Umbilical cord (tissue), 2 donors: ENCODE data around the gene KCNMA1. TPM values are rescaled to one million over a fixed set of nuclear protein-coding genes. Genes with fewer than 3 reads are reported as not detected.

ENCODE experiments used
- DNase-seq: peaks from one replicate; pipeline ENCODE4 v3.0.0-alpha.2; 2015; ENCODE audit warnings: low spot score
- total RNA-seq: library from RNA; depleted of rRNA; stranded (reverse); fragments of >200 nt; gene quantifications from one replicate; pipeline ENCODE4 v1.2.3, GENCODE V29; 2014; ENCODE audit warnings: low replicate concordance; ENCODE audit not compliant: insufficient read depth

KCNMA1 gene
- total RNA-seq, 1 donor from 2014 or later: 79.2 TPM

DNA sequence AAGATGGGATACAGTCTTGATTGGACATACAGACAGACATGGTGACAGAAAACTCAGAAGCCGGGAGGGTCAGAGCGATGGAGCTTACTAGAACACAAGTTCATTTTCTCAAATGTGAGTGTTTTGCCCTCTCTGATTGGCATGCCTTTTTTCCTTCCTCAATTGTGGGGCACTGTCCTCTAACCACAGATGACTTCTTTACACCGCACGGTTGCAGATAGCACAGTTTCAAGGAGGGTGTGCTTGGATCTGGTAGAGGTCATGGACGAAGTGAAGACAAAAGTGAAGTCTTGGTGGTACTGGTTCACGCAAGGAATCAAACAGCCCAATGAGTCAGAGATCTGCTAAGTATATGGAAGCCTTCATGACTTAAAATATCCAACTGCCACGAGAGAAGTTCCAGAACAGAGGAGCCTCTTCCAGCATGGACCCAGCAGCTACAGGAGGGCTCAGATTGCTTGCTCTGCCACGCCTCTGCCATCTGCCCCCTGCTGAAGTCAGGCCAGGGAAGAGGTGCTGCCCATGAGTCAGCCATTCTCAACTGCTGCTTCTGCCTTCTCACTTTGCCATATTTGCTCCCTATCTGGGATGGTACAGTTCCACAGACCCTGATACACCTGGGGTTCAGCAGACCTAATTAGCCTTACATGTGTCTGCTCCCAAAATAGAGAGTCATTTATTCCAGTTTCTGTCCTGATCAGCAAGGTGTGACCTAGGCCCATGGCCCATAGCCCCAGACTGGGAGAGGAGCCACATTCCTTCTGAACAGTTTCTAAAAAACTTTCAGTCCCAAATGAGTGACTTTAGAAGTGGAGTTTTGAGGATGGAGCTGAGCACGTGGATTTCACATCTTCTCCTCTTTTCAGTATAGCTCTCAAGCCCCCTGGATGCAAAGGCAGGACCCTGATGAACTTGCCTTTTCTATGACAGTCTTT, 413.8 kb downstream of the KCNMA1 start:
- DNase-seq: peak; percentile 75

DNA sequence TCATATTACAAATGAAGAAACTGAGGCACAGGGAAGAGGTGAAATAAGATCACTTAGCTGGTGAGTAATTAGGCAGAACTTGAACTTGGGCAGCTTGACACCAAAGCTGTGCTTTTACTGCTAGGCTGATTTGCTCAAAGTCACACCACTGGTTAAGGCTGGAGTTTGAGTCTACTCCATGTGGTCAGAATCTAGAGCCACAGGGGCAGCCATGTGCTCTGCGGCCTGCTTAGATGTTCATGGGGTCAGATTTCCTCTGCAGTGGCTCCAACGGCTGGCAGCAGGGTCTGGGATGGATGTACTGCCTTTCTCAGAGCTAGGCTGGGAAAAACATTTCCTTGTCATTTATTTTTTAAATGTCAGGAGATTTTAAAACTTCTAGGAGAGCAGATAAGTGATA, 417.5 kb downstream of the KCNMA1 start:
- no peak for DNase-seq

- no peak for DNase-seq
Measured at GRCh38 chr10:77219046-77219445, 418.6 kb downstream of the KCNMA1 start.

- no peak for DNase-seq
Measured at GRCh38 chr10:77214799-77215198, 422.8 kb downstream of the KCNMA1 start.

GRCh38 chr10:77212632-77213031, 425.0 kb downstream of the KCNMA1 start:
- DNase-seq: no peak

DNA sequence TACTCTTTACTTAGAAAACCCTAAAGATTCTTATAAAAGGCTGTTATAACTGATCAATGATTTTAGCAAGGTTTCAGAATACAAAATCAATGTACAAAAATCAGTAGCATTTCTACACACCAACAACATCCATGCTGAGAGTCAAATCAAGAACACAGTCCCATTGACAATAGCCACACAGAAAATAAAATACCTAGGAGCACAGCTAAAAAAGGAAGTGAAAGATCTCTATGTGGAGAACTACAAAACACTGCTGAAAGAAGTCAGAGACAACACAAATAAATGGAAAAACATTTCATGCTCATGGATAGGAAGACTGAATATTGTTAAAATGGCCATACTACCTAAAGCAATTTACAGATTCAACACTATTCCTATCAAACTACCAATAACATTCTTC, 427.0 kb downstream of the KCNMA1 start:
- no peak for DNase-seq

- peak; percentile 63 for DNase-seq
Measured at GRCh38 chr10:77208684-77209256, 428.8 kb downstream of the KCNMA1 start.

- peak; percentile 79 for DNase-seq
Measured at GRCh38 chr10:77207828-77208185, 429.8 kb downstream of the KCNMA1 start.

- DNase-seq: no peak
Measured at GRCh38 chr10:77207182-77207827, 430.3 kb downstream of the KCNMA1 start.

DNA sequence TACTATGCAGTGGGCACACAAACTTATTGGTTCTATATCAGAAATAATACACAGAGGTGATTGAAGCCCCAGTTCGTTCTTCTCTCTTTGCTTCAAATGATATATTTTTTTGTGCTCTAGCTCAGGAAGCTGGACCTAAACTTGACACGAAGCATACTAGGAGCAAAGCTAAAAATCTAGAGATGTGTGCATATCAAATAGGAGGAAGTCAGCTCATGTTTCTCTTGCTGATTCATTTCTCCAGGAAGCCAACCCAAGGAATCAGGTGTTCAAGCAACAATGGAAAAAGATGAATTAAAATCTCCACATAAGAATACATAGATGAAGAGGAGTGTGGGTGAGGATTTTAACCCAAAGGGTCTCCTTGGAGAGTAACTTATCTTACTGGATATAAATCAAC, 432.5 kb downstream of the KCNMA1 start:
- no peak for DNase-seq

DNA sequence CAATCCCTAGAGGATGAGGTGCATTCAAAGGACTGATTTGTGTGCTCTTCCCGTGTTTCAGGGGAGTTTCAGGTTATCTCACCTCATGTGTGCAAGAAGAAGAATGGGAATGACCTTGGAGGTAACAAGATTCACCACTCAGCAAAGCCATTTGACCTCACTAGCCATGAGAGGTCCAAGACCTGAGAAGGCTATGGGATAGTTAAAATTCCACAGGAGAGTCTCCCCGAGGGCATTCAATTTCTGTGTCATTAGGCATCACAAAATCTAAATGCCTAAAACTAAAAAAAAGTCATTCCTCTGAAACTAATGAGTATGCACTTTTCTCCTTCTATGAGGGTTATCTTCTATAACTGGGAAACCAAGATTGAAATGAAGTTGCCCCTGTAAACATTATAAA, 433.4 kb downstream of the KCNMA1 start:
- DNase-seq: no peak

DNA sequence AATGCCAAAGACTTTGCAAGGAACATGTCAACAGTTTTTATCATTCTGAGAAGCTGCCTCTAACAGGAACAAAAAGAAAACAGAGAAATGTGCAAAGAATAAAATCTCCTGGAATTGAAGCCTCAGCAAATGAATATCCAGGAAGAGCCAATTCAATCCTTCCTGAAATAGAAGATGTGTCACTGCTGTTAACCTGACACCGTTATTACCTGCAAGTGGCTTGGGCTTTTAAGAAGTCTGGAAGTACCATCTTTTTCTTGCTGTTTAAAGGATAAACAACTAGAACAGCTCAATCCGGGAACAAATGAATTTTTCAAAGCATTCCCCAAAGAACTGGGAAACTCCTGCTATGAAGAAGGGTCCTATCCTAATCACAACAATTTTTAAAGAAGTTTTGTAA, 434.8 kb downstream of the KCNMA1 start:
- DNase-seq: no peak

DNA sequence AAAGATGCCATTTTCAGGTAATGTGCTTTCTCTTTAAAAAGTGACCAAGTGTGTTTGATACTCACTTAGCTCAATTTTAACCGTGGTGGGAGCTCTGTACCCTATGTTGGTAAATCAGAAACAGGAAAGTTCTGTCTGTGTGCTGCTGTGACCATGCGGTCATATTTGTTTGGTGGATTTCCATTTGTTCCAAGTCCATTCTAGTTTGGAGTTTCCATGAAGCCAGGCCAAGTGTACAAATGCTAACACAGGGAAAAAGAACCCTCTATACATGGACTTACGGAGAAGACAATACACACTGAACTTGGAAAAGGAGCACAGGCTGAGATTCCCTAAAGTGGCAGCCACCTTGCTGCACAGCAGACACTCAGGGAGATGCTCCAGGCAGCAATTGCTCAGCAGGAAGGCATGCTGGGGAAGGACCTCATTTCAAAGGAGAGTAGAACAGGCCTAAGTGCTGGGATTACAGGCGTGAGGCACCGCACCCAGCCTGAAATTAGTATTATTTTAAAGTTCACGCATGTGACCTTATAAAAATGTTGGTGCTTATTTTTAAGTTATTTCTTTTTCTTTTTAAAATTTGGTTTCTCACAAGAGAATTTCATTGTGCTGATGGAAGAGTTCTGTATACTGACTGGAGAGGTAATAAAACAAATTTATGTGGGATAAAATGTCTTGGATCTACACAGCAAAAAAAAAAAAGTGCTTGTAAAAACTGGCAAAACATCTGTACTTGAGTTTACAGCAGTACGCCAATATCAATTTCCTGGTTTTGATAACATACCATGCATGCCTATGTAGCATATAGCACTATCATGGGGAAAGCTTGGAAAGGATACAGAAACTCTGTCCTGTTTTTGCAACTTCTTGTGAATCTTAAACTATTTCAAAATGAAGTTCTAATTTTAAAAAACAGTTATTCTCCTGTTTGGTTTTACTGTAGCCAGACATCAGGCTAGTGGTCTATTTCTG, 436.2 kb downstream of the KCNMA1 start:
- DNase-seq: peak; percentile 85

- DNase-seq: no peak
Measured at GRCh38 chr10:77197544-77197943, 440.1 kb downstream of the KCNMA1 start.

DNA sequence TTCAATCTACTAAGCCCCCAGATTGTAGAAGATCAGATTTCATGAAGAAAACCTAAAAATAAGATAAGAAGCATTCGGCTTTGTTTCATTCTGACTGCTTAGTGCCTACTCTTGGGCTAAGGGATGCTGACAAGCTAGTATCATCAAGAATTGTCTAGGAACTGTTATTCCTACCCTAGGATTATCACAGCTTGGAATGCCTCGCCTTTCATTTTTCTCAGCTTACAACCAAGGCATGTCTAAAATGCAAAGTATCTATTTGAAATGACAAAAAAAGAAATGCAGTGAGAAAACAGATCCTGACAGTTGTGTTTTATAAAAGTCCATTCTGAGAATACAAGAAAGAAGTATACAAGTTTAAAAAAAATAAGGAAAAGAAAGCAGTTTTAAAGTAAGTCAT, 441.0 kb downstream of the KCNMA1 start:
- DNase-seq: peak; percentile 65

- DNase-seq: peak; percentile 85
Measured at GRCh38 chr10:77195101-77195500, 442.5 kb downstream of the KCNMA1 start.

GRCh38 chr10:77193001-77193400, 444.6 kb downstream of the KCNMA1 start:
- DNase-seq: peak; percentile 93

DNA sequence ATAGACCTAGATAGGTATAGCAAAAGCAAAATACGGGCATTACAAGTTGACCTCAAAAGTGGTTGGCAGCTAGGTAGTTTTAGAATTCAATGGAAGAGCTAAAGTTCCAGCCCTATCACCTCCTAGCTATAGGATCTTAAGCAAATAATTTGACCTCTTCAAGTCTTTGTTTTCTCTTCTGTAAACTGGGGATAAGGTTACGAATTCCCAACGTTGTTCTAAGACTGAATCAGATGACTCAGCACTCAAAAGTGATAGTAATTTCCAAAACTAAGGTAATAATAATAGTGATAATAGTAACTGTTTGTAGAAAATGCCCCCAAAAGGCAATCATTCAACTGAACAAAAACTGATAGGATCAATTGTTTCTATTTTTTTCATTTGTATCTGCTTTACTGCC, 445.2 kb downstream of the KCNMA1 start:
- DNase-seq: no peak

GRCh38 chr10:77191324-77192049, 446.1 kb downstream of the KCNMA1 start:
- DNase-seq: no peak

DNA sequence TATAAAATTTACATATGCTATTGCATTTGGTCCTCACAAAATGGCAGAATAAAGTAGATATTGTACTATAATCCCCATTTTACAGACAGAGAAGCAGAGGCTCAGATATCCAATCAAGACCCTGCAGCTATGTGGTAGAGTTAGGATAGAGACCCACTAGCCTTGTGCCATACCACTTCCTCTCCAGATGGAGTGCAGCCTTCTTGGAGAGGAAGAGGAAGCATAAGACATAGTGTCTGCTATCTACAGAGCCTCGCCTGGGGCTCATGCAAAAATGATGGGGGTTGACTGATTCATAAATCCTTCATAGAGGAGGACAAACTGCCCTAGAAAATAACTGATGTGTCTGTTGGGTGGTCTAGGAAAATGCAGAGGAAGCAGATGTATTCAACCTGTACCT, 447.3 kb downstream of the KCNMA1 start:
- no peak for DNase-seq

DNA sequence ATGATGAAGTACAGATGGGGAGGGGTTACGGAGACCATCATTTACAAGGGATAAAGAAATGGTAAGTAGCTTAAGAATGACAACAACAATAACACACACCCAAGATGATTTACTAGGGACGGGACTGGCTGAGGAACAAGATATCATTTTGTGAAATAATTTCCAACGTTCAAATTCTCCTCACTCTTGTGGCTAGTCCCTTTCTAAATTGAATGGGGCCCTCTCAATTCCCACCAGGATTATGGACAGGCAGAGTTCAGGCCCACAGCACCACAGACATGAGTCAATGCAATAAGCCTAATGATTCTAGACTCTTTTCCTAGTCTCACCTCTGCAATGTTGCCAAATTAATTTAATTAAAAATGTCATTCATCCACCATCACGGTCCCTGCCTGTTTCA, 448.1 kb downstream of the KCNMA1 start:
- DNase-seq: no peak
